Activated CD8-positive, alpha-beta T cell treated with anti-CD3 and anti-CD28 coated beads for 36 hours (primary cell): ENCODE measurements around the gene RSPH9. TPM values are rescaled to one million over a fixed set of nuclear protein-coding genes. Genes with fewer than 3 reads are reported as not detected.

Experiments
- ATAC-seq: fragments of 200-7000 bp; cut with Tn5 transposase; one replicate; pipeline ENCODE4 v1.10.0; 2021; ENCODE audit warnings: mild to moderate bottlenecking, moderate library complexity
- CTCF ChIA-PET: fragments of 350-600 bp; sonication (Branson Sonifier 250); formaldehyde crosslinking; loops from one replicate; lab custom pipeline; 2021; ENCODE audit warnings: antibody characterized with exemption; lab: Charles Lee
- POLR2A ChIA-PET: fragments of 350-600 bp; sonication (Branson Sonifier 250); formaldehyde crosslinking; loops from one replicate; lab custom pipeline; 2021; ENCODE audit warnings: antibody characterized with exemption; lab: Charles Lee
- DNase-seq: peaks from one replicate; pipeline ENCODE4 v3.0.0-alpha.2; 2020
- H3K27ac Mint-ChIP-seq: one replicate; pipeline ENCODE4 v1.8.0; 2021; ENCODE audit warnings: mild to moderate bottlenecking, mixed read lengths
- H3K27me3 Mint-ChIP-seq: one replicate; pipeline ENCODE4 v1.8.0; 2021; ENCODE audit warnings: mixed read lengths
- H3K36me3 Mint-ChIP-seq: one replicate; pipeline ENCODE4 v1.8.0; 2021; ENCODE audit warnings: low read depth, mixed read lengths
- H3K4me1 Mint-ChIP-seq: one replicate; pipeline ENCODE4 v1.8.0; 2021; ENCODE audit warnings: low read depth, mixed read lengths
- H3K4me3 Mint-ChIP-seq: one replicate; pipeline ENCODE4 v1.8.0; 2021; ENCODE audit warnings: mild to moderate bottlenecking, moderate library complexity, mixed read lengths
- H3K9me3 Mint-ChIP-seq: one replicate; pipeline ENCODE4 v1.8.0; 2021; ENCODE audit warnings: mixed read lengths
- intact Hi-C: fragments of 100-400 bp; cut with micrococcal nuclease; formaldehyde crosslinking; loops from one replicate; pipeline ENCODE4 v1.10.0; 2022
- total RNA-seq, 2 experiments: library from RNA; stranded (reverse); gene quantifications; one replicate each; pipeline ENCODE4 v1.2.3, GENCODE V29; 2021
- TF ChIP-seq, protein P1 (sequence below): fragments of 200-600 bp; IDR thresholded peaks from one replicate; pipeline ENCODE4 v1.8.0; 2022; ENCODE audit warnings: antibody characterized with exemption, mild to moderate bottlenecking

Gene RSPH9
- total RNA-seq, 2 experiments from 2014 or later, result 0.11 TPM; not detected in 1

DNA sequence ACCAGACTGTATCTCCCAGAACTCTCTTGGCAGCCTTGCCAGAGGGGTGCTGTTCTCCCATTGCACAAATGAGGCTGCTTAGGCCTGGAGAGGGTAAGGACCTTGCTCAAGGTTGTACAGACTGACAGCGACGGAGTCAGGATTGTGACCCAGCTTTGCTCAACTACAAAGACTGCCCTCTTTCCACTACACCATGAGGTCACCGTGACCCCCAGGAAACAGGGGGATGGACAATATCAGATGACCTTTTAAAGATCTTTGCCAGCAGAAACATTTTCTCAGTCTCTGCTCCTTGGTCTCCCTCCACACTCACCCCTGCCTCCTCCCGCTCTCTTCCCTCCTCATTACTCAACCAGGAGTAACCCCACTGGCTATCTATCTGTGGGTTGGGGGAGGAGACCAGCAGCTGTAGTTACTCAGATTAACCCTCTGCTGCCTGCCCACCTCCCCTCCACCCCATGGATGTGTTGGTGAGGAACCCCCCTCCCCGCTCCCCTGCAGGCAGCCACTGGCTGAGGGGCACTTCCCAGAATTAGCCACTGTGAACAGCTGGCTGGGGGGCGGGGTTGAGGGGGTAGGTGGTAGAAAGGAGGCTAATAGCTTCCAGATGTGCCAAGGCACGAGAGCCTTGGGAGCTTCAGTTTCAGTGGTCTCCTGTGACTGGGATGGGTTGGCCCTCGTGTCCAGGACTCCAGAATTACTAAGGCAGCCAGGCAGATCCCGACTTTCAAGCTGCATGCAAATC lies 69.6 kb downstream of the RSPH9 start:
- Mint-ChIP-seq H3K27me3 (peaks cover 9% of the 10 kb centered on the region), H3K4me1 (peaks cover 5% of the 10 kb centered on the region), H3K4me3 (no peak overlapping the region), H3K27ac (no peak overlapping the region), H3K36me3 (no peaks in the 10 kb centered on the region), H3K9me3 (no peaks in the 10 kb centered on the region)
- intact Hi-C loops, result no loop called here
- DNase-seq (no peak), ATAC-seq (no peak)
- ChIA-PET CTCF (interaction anchor here (0.6 to 1.5 kb wide), 4 partner anchors 10 to 361 kb away, joined by 3 to 9 read pairs (median 4); no protein-coding TSS in a partner anchor), POLR2A (interaction anchor here (0.8 to 1.5 kb wide), 2 partner anchors 10 to 26 kb away, joined by 3 to 6 read pairs; partner anchors contain the start of gene MRPS18A)
- TF ChIP-seq, protein P1, sequence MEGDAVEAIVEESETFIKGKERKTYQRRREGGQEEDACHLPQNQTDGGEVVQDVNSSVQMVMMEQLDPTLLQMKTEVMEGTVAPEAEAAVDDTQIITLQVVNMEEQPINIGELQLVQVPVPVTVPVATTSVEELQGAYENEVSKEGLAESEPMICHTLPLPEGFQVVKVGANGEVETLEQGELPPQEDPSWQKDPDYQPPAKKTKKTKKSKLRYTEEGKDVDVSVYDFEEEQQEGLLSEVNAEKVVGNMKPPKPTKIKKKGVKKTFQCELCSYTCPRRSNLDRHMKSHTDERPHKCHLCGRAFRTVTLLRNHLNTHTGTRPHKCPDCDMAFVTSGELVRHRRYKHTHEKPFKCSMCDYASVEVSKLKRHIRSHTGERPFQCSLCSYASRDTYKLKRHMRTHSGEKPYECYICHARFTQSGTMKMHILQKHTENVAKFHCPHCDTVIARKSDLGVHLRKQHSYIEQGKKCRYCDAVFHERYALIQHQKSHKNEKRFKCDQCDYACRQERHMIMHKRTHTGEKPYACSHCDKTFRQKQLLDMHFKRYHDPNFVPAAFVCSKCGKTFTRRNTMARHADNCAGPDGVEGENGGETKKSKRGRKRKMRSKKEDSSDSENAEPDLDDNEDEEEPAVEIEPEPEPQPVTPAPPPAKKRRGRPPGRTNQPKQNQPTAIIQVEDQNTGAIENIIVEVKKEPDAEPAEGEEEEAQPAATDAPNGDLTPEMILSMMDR, result no peak

DNA sequence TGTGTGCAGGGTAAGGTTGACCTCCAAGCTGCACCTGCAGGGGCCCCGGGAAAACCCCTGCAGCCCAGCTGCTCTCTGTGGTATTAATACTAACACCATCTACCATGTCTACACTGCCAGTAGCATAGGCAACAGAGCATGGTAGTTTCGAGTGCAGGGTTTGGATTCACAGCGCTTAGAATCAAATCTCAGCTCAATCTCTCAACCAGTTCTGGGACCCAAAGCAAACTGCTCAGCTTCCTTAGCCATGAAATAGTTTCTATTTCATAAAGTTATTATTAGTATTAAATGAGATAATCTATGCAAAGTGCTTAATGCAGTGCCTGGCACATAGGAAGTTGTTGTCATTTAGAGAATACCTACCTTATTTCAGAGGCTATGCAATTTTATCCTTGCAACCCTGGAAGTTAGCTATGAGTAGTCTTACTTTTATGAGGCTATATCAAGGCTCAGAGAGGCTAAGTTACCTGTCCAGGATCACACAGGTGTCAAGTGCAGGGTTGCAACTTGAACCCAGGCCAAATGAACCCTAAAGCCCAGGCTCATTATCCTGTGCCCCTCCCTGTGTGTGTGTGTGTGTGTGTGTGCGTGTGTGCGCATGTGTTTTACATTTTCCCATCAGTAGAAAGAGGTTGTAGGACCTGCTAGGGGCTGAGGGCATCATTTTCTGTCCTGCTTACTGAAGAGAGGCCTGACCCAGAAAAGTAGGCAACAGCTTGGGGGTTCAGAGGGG lies 70.4 kb downstream of the RSPH9 start:
- ChIA-PET CTCF (interaction anchor here (1.2 to 1.5 kb wide), 3 partner anchors 9 to 360 kb away, joined by 3 to 9 read pairs (median 5); no protein-coding TSS in a partner anchor), POLR2A (interaction anchor here (0.8 to 1.5 kb wide), 2 partner anchors 9 to 27 kb away, joined by 3 to 6 read pairs; partner anchors contain the start of gene MRPS18A)
- Mint-ChIP-seq H3K36me3 (no peaks in the 10 kb centered on the region), H3K27me3 (peaks cover 9% of the 10 kb centered on the region), H3K4me3 (no peak overlapping the region), H3K9me3 (no peaks in the 10 kb centered on the region), H3K4me1 (no peaks in the 10 kb centered on the region), H3K27ac (no peak overlapping the region)
- DNase-seq (no peak), ATAC-seq (peak; percentile 51)
- TF ChIP-seq, protein P1, result no peak
- intact Hi-C loops, result no loop called here

DNA sequence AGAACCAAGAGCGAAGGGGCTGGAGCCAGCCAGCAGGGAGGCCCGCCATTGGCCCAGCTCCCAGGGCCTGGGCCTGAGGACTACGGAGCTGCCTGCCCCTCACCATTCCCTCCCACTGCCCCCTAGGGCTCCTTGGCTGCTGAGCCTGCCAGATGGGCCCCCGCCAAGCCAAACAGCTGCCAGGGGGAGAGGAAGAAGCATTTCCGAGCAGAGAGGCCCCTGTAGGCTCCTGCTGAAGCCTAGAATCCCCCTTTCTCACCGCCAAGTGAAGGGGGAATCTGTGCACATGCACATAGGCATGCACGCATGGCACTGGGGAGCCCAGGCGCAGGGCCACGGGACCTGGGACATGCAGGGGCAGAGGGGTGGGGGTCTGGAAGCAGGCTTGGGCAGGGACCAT lies 71.3 kb downstream of the RSPH9 start:
- intact Hi-C loops, result no loop called here
- ChIA-PET CTCF (interaction anchor here (1.5 kb wide), 1 partner anchor 8 kb away, joined by 9 read pairs; no protein-coding TSS in a partner anchor), POLR2A (interaction anchor here (0.9 kb wide), 1 partner anchor 53 kb away, joined by 3 read pairs; no protein-coding TSS in a partner anchor)
- TF ChIP-seq, protein P1, result no peak
- ATAC-seq (no peak), DNase-seq (no peak)
- Mint-ChIP-seq H3K27me3 (peaks cover 6% of the 10 kb centered on the region), H3K4me1 (no peaks in the 10 kb centered on the region), H3K36me3 (no peaks in the 10 kb centered on the region), H3K9me3 (no peaks in the 10 kb centered on the region), H3K4me3 (no peak overlapping the region), H3K27ac (no peak overlapping the region)

DNA sequence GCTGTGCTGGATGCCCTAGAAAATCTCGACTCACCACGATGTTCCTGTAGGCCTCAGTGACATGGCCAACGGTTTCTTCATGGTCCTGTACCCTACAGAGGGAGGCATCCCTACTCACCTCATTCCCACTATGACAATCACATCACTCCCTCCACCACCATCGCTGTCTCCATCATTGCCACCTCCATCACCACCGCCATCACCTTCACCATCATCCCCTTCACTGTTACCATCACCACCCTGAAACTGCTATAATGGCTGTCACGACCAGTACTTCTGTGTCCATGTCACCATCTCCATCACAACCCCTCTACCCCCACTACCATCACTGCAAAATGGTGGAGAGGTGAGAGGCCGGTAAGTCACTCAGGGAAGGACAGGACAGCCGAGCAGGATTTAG lies 72.6 kb downstream of the RSPH9 start:
- ATAC-seq, result no peak

More for the DNA sequence above, 72.6 kb downstream of the RSPH9 start:
- TF ChIP-seq, protein P1, result no peak
- intact Hi-C loops, result no loop called here
- H3K27me3 Mint-ChIP-seq, result no peaks in the 10 kb centered on the region
- CTCF ChIA-PET, result no interaction called here
- no peaks in the 10 kb centered on the region for H3K4me1 Mint-ChIP-seq
- POLR2A ChIA-PET, result no interaction called here
- no peak overlapping the region for H3K27ac Mint-ChIP-seq
- H3K4me3 Mint-ChIP-seq, result no peak overlapping the region
- DNase-seq, result no peak
- no peaks in the 10 kb centered on the region for H3K9me3 Mint-ChIP-seq
- no peaks in the 10 kb centered on the region for H3K36me3 Mint-ChIP-seq
